GM21786 (cell line): ENCODE data around the gene OPN4.

ENCODE experiments used
- ATAC-seq: cut with Tn5 transposase; IDR thresholded peaks from one replicate; pipeline ENCODE4 v1.9.1; 2021; ENCODE audit not compliant: unreplicated experiment

Gene OPN4

DNA sequence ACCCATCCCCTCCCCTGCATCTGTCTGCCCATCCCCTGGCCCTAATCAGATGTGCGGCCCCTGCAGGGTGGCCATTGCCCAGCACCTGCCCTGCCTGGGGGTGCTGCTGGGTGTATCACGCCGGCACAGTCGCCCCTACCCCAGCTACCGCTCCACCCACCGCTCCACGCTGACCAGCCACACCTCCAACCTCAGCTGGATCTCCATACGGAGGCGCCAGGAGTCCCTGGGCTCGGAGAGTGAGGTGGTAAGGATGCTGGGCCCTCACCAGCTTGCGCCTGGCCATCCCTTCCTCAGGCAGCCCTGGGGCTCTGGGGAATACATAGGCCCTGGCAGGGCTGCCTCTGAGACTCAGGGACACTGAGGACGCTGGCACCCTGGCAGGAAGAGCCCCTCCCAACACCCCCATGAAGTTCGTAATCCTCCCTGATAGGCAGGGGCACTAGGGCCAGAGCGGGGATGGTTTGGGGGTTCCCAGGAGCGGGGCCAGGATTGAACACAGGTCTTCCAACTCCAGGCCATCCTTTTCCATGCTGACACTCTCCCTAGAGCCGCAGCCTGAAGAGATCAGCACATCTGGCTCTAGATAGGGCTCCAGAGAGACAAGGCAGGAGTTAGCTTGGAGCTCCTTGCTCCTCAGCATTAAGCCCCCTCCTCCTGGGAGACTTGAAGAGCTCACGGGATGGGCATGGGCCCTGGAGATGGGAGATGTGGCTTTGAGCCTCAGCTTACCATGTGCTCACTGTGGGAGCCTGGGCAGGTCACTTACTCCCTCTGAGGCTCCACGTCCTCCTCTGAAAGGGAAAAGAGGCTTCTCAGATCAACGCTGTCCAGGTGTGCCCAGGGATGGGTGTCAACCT, 8.1 kb downstream of the OPN4 start:
- ATAC-seq = no peak

- no peak for ATAC-seq
These were observed 8.6 kb downstream of the OPN4 start for GRCh38 chr10:86663046-86663345.

- ATAC-seq = no peak
These were observed 9.4 kb downstream of the OPN4 start for GRCh38 chr10:86663576-86664339.

- ATAC-seq = no peak
These were observed 10.2 kb downstream of the OPN4 start for GRCh38 chr10:86664341-86665217.

- no peak for ATAC-seq
These were observed 10.9 kb downstream of the OPN4 start for GRCh38 chr10:86665218-86665607.

DNA sequence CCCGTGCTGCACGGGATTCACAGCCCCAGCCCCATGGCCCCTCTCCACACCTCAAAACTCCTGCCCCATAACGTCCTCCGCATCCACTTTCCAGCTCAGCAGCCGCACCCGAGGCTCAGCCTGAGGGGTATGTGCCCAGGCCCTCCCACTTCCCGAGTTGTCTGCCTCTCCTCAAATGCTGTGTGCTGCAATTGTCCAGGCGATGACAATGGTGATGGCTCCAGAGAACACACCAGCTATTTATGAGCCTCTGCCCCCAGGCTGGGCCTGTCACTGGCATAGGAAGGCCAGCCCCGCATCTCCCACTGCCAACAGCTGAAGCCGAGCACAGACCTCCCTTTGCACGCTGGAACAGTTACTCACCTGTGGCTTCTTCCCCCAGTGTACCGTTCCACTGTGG, 11.5 kb downstream of the OPN4 start:
- ATAC-seq = no peak

DNA sequence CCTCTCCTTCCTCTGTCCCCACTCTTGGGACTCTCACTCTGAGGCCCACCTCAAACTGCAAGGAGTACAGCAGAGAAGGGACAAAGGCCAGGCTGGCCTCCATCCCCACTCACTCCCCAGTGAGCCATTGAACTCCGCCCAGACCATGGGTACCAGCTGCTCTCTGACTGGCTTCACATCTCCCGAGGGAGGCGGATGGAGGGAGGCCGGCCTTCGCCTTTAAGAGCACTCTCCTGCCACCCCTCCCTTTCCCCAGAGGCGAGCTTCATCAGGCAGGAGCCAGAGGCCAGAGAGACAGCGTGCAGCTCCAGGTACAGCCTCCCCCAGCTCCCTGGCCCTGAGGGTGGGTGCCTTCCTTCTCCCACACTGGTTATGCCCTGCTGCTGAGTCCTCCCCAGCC, 12.2 kb downstream of the OPN4 start:
- no peak for ATAC-seq

GRCh38 chr10:86667421-86668181, 13.3 kb downstream of the OPN4 start:
- ATAC-seq = no peak

DNA sequence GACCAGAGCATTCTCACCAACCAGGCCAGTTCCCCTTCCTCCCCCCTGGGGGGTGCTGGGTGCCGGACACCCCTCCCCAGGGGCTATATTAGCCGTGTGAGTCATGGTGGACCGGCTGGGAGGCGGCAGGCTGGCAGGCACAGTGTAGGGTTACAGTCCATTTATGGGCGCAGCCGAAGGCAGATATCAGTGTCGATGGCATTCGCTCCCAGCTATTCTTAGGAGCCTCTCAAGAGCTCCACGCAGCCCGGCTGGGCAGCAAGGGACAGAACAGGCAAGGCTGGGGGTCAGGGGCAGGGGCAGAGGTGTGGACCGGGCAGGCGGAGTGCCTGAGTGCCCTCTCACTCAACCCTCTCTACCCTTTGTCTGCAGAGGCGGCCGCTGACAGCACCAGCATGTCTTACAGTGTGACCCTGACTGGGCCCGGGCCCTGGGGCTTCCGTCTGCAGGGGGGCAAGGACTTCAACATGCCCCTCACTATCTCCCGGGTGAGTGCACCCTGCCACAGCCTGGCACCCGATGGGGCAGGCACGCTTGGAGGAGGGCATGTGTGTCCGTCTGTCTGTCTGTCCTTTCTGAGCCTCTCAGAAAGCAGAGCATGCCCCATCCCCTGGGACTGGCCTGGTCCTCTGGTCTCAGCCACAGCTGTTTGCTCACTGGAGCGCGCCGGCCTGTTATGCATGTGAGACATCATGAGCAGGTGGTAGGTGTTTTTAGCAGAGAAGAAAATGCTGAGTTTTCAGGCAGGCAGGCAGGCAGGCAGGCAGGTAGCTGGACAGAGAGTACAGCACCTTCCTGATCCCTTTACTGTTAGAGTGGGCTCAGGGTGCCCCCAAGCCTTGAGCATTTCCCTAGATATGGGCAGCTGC, 14.2 kb downstream of the OPN4 start, which contains the start of gene LDB3:
LDB3 (plus strand) TSS at position 215 of the 869 bp plus-strand sequence; CDS start at position 396, 181 bp downstream.
- ATAC-seq = peak; percentile 58

GRCh38 chr10:86670290-86670811, 16.0 kb downstream of the OPN4 start:
- ATAC-seq = no peak

DNA sequence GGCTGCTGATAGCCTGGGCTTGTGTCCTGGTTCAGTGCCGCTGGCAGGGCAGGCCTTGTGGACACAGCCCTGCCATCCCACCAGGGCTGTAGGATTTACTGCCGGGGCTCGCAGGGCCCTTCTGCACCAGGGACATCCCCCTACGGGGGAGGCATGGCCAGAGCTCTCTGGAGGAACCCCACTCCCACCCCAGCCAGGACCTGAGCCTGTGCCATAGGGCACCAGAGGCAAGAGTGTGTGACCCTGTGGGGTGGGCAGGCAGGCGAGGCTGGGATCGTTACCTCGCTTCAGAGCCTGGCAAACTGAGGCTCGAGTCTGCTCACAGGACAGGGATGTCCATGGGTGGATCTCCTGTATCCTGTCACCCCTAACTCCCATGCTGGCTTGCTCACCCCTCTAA, 16.5 kb downstream of the OPN4 start:
- no peak for ATAC-seq

GRCh38 chr10:86671419-86671818, 17.1 kb downstream of the OPN4 start:
- no peak for ATAC-seq

DNA sequence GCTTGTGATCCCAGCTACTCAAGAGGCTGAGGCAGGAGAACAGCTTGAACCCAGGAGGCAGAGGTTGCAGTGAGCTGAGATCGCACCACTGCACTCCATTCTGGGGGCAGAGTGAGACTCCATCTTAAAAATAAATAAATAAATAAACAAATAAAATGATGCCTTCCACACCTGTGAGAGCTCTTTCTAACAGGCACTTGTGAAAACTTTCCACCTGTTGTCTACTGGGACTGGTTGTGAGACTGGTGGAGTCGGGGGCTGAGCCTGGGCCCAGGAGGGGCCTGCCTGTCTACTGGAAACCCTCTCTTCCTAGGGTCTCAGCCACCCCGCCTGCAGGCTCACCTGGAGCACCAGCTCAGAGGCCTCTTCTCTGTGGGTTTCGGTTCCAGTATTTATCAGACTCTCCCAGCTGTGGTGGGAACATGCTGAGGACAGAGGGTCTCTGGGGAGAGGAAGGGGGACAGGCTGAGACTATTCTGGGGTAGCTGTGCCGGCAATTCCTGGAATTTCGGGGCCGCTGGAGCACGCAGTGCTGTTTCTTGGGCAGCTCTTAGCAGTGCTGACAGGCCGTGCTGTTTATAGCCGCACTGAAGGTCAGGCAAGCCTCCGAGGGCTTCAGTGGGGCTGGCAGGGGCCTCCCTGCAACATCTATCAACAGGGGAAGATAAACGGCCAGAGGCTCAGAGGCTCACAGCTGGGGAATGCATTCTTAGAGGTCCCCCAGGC, 17.8 kb downstream of the OPN4 start:
- no peak for ATAC-seq

DNA sequence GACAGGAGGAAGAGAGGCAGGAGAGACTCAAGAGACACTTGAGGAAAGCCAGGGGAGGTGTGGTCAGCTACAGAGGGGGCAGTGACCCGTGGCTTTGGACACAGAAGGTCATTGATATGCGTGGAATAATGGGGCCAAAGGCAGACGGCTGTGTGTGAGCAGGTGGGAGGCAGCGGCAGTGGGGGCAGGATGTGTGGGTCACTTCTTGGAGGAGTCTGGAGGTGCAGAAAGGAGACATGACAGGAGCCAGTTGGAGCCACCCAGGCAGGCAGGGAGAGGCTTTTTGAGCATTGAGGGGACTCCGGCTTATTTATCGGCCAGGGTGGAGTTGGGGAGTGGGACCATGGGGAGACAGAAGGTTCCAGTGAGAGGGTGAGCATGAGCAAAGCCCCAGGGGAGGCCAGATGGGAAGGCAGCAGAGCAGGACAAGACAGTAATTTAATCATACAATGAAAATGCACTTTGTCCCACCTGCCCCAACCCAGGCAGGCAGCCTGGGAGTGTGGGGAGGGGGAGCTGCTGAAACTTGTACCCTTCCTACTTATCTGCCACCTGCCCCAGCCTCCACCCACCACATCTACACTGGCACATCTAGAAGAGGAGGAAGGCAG, 19.0 kb downstream of the OPN4 start:
- ATAC-seq = no peak

DNA sequence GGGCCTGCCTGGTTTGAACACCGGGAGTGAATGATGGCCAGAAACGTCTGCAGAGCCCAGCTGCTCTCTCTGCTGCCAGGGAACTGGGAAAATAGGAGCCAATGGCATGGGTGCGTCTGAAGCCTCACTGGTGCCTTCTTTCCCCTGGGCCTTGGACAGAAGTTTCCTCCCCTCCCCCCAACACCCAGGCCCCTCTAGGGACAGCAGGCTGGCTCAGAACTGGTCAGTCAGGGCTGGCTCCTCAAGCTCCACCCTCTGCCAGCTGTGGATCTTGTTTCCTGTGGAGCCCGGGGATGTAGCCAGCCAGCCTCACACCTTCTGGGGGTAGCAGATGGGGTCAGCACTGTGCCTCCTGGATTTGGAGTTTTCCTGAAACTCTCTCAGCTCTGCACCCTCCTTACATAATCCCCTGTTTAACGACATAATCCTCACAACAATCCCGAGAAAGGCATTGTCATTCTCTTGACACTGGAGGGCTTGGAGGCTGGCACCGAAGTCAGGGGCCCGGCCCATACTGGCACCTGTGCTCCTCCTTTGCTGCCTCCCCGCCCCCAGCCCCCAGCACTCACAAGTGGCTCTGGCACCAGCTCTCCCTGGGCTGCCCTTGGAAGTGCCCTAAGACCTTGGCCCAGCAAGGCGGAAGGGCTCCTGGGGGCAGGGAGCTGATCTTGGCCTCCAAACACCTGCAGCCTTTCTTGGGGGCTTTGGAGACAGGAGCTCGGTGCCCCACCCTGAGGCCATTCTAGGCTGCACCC, 19.7 kb downstream of the OPN4 start:
- no peak for ATAC-seq

GRCh38 chr10:86674912-86675311, 20.6 kb downstream of the OPN4 start:
- no peak for ATAC-seq

GRCh38 chr10:86677374-86677773, 23.0 kb downstream of the OPN4 start:
- ATAC-seq = no peak
